OCI-LY7 (cell line): ENCODE measurements around the gene LRRC4C. TPM values are rescaled to one million over a fixed set of nuclear protein-coding genes. Genes with fewer than 3 reads are reported as not detected.

ENCODE experiments used
- BruUV-seq: library from RNA; stranded (reverse); fragments of 400-500 nt; replicated peaks from 2 replicates; lab custom pipeline; 2021; lab: Mats Ljungman, UMichigan
- CTCF ChIA-PET: fragments of 300-600 bp; sonication (Branson Sonifier 250); formaldehyde crosslinking; loops from one replicate; lab custom pipeline; 2022; ENCODE audit warnings: antibody characterized with exemption; ENCODE audit not compliant: unreplicated experiment; lab: Charles Lee
- POLR2A ChIA-PET: fragments of 300-600 bp; sonication (Branson Sonifier 250); formaldehyde crosslinking; loops from one replicate; lab custom pipeline; 2022; ENCODE audit warnings: antibody characterized with exemption; lab: Charles Lee
- DNase-seq: peaks from one replicate; pipeline ENCODE4 v3.0.0-alpha.2; 2015; ENCODE audit warnings: low spot score
- H2AFZ ChIP-seq: fragments of 200-600 bp; sonication (generic), shearing (Covaris generic); 2 replicates; pipeline ENCODE4 v1.6.1; 2014; ENCODE audit warnings: mild to moderate bottlenecking, antibody characterized with exemption, low read length, moderate library complexity
- H3K27ac ChIP-seq: fragments of 200-600 bp; sonication (generic); 2 replicates; pipeline ENCODE4 v1.5.1; 2014; ENCODE audit warnings: mixed run types, low read depth, mild to moderate bottlenecking, moderate library complexity, low read length, inconsistent platforms; ENCODE audit not compliant: poor library complexity, severe bottlenecking
- H3K36me3 ChIP-seq: fragments of 200-600 bp; sonication (generic); 2 replicates; pipeline ENCODE4 v1.6.1; 2014; ENCODE audit warnings: mild to moderate bottlenecking, antibody characterized with exemption, low read length, moderate library complexity, mixed read lengths; ENCODE audit not compliant: insufficient read depth
- H3K4me1 ChIP-seq: fragments of 200-600 bp; sonication (generic); 2 replicates; pipeline ENCODE4 v1.5.1; 2014; ENCODE audit warnings: mild to moderate bottlenecking, low read length; ENCODE audit not compliant: insufficient read depth, poor library complexity, severe bottlenecking
- H3K4me2 ChIP-seq: fragments of 200-600 bp; sonication (generic); 2 replicates; pipeline ENCODE4 v1.6.1; 2014; ENCODE audit warnings: mild to moderate bottlenecking, low read length
- H3K4me3 ChIP-seq: fragments of 200-600 bp; sonication (generic); 2 replicates; pipeline ENCODE4 v1.5.1; 2014; ENCODE audit warnings: mild to moderate bottlenecking, low read depth, low read length; ENCODE audit not compliant: poor library complexity, severe bottlenecking
- H3K79me2 ChIP-seq: fragments of 200-600 bp; sonication (generic); 2 replicates; pipeline ENCODE4 v1.6.1; 2016; ENCODE audit warnings: low read depth, mild to moderate bottlenecking, low read length, moderate library complexity, mixed read lengths; ENCODE audit not compliant: insufficient read depth
- H3K9me2 ChIP-seq: fragments of 200-600 bp; sonication (generic); 2 replicates; pipeline ENCODE4 v1.6.1; 2016; ENCODE audit warnings: mild to moderate bottlenecking, low read length, mixed read lengths; ENCODE audit not compliant: insufficient read depth
- H3K9me3 ChIP-seq: fragments of 200-600 bp; sonication (generic); 2 replicates; pipeline ENCODE4 v1.6.1; 2014; ENCODE audit warnings: mild to moderate bottlenecking, mixed run types, low read length, mixed read lengths
- H4K20me1 ChIP-seq: fragments of 200-600 bp; sonication (generic); 2 replicates; pipeline ENCODE4 v1.6.1; 2014; ENCODE audit warnings: mild to moderate bottlenecking, antibody characterized with exemption, low read length, moderate library complexity, mixed read lengths; ENCODE audit not compliant: insufficient read depth
- EZH2phosphoT487 ChIP-seq: fragments of 200-600 bp; sonication (generic); IDR thresholded peaks from 2 replicates; pipeline ENCODE4 v1.6.1; 2018; ENCODE audit warnings: low read depth, borderline replicate concordance, mild to moderate bottlenecking, mixed run types, antibody characterized with exemption, low read length, moderate library complexity, mixed read lengths
- intact Hi-C: fragments of 100-400 bp; cut with micrococcal nuclease; formaldehyde crosslinking; loops from one replicate; pipeline ENCODE4 v1.10.0; 2022; ENCODE audit not compliant: unreplicated experiment
- small RNA-seq: library from RNA; depleted of rRNA; stranded (forward); fragments of <200 nt; gene quantifications from one replicate; pipeline ENCODE3, GENCODE V24; 2014
- total RNA-seq, 2 experiments: library from RNA; depleted of rRNA in 1 of 2; stranded (reverse); fragments of >200 nt in 1 of 2; shearing (Covaris generic) in 1 of 2; gene quantifications; 2 replicates each; pipeline ENCODE4 v1.2.3, GENCODE V29; 2014 to 2022
- TF ChIP-seq, protein P1 (sequence below): fragments of 200-600 bp; sonication (generic); conservative IDR thresholded peaks from 2 replicates; pipeline ENCODE4 v1.5.1; 2014; ENCODE audit warnings: mild to moderate bottlenecking, antibody characterized with exemption, low read length, moderate library complexity, mixed read lengths

Gene LRRC4C
- total RNA-seq, 2 experiments from 2014 or later: not detected

DNA sequence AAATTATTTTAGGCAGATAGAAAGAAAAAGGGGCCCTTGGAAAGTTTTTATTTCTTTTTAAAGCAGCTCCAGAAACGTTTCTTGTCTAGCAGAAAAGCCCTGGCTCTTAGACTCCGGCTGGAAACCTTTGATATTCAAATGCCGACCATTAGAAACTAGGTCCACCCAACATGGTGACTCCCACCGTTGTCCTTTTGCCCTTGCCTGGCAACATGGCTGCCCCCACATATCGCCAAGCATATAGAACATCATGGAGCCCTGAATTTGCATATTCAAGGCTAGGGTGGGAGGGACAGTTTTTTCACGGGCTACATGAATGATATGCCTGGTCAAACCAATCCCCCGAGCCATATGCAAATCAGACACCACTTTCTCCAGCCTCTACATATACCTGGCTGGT is 1379.0 kb downstream of the LRRC4C start:
- intact Hi-C loops: no loop called here
- no peak overlapping the region for H3K4me2 ChIP-seq
- DNase-seq: no peak
- no peaks in the 10 kb centered on the region for H3K9me2 ChIP-seq
- no peak for TF ChIP-seq EZH2phosphoT487
- TF ChIP-seq, protein P1, sequence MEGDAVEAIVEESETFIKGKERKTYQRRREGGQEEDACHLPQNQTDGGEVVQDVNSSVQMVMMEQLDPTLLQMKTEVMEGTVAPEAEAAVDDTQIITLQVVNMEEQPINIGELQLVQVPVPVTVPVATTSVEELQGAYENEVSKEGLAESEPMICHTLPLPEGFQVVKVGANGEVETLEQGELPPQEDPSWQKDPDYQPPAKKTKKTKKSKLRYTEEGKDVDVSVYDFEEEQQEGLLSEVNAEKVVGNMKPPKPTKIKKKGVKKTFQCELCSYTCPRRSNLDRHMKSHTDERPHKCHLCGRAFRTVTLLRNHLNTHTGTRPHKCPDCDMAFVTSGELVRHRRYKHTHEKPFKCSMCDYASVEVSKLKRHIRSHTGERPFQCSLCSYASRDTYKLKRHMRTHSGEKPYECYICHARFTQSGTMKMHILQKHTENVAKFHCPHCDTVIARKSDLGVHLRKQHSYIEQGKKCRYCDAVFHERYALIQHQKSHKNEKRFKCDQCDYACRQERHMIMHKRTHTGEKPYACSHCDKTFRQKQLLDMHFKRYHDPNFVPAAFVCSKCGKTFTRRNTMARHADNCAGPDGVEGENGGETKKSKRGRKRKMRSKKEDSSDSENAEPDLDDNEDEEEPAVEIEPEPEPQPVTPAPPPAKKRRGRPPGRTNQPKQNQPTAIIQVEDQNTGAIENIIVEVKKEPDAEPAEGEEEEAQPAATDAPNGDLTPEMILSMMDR: no peak
- no peaks in the 10 kb centered on the region for H3K4me1 ChIP-seq
- CTCF ChIA-PET: no interaction called here
- peaks cover 4% of the 10 kb centered on the region; the same call in 1 of the 2 replicates for H3K9me3 ChIP-seq
- POLR2A ChIA-PET: no interaction called here
- no TSS peak for BruUV-seq
- H3K79me2 ChIP-seq: no peaks in the 10 kb centered on the region
- no peak overlapping the region for H2AFZ ChIP-seq
- no peak overlapping the region for H3K27ac ChIP-seq
- H3K36me3 ChIP-seq: no peaks in the 10 kb centered on the region
- H3K4me3 ChIP-seq: no peak overlapping the region
- no peaks in the 10 kb centered on the region for H4K20me1 ChIP-seq

Small RNAs within 50 kb of the gene (small RNA-seq; reads per million reads assigned to genes)
- gene RF00019: not detected
- not detected for gene RNU6-365P
